IPS-NIHi11 (cell line): ENCODE data around the gene MYOM1.

Experiments
- DNase-seq: peaks from one replicate; pipeline ENCODE4 v3.0.0; 2012; ENCODE audit warnings: mixed read lengths, low spot score

Gene MYOM1

GRCh38 chr18:3115447-3116030, 104.2 kb downstream of the MYOM1 start:
- DNase-seq = peak; percentile 11

DNA sequence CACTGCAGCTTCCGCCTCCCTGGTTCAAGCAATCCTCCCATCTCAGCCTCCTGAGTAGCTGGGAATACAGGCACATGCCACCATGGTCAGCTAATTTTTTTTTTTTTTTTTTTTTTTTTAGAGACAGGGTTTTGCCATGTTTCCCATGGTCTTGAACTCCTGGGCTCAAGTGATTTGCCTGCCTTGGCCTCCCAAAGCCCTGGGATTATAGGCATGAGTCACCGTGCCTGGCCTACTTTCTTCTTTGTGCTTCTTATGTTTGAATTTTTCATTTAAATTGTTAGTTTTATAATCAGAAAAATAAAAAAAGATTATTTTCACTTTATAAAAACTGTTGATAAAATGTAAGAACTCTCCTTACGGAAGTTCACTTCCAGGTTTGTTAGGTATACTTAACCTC, 105.3 kb downstream of the MYOM1 start:
- DNase-seq = no peak

DNA sequence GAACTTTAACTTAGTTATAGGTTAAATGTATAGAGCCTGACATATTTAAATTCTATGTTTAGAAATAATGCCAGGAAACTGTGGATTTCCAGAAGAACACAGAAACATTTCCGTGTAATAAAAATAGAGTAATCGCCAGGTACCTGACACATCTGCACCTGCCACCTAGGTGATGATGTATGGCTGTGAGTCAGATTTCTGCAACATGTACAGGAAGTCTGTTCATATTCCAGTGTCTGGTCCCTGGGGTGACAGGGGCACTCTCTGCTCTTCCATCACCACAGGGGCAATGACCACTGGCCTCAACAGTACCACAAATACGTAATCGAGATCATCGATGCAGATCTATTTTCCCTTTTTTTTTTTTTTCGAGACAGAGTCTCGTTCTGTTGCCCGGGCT, 105.7 kb downstream of the MYOM1 start:
- no peak for DNase-seq

GRCh38 chr18:3111523-3112240, 108.1 kb downstream of the MYOM1 start:
- no peak for DNase-seq

DNA sequence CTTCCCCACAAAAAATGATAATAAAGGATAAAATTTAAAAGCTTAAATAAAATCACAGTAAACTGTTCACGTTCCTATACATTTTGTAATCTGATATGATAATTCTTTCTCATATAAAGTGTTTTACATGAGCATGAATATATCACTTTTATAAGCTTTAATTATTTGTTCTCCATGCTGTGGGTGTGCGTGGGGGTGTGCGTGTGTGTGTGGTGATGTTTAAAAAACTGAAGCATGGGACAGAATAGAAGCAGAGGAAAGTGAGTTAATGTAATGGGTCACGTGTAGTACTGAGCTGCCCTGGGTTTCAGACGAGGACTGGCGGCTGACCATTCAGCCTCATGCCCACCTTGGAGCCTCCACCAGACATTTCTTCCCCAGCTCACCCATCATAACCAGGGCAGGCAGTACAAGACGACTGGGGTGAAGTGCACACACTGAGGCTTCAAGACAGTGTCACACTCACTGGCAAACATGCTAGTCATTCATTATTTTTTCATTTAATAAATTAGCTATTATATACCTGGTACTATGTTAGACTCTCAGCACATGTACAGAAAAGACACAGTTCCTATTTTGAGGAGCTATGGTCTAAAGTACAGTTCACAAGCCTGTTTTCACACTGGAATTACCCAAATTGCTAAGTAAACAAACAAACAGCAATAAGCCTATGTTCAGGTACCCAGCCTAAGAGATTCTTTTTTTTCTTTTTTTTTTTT, 109.6 kb downstream of the MYOM1 start:
- no peak for DNase-seq

DNA sequence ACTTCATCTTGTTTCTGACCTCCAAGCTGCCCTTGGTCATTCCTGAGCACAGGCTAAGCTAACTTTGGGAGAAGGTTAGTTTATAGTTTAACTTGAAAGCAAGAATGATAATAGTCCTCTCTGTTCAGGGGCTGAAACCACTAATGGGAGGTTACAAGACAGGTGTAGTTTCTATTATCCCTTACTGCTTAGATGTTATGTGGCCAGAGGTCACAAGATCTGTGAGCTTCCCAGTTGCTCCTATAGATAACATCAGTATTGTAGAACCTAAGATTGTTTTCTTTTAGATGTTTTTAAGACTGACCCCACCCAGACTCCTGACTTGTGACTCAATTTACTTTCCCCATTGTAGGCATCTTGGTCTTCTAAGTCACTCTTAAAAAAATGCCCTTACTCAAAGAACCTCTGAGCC, 112.0 kb downstream of the MYOM1 start:
- no peak for DNase-seq

- DNase-seq = no peak
Observed at GRCh38 chr18:3104190-3105054, 115.3 kb downstream of the MYOM1 start.

- no peak for DNase-seq
Observed at GRCh38 chr18:3103576-3103975, 116.2 kb downstream of the MYOM1 start.

DNA sequence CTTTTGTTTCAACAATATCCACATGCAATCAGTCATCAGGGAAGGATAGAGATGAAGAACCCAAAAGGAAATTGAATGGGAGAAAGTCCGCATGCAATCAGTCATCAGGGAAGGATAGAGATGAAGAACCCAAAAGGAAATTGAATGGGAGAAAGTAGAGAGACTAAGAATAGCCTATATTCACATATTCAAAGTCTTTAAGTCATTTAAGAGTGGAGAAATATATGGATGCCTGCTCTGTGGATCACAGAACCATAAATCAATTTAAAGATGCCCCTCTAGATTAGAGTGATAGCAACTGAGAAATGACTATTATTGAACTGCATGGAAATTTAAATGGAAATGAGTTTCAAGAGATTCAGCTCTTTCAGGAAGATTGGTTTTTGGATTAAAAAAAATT, 116.8 kb downstream of the MYOM1 start:
- no peak for DNase-seq

DNA sequence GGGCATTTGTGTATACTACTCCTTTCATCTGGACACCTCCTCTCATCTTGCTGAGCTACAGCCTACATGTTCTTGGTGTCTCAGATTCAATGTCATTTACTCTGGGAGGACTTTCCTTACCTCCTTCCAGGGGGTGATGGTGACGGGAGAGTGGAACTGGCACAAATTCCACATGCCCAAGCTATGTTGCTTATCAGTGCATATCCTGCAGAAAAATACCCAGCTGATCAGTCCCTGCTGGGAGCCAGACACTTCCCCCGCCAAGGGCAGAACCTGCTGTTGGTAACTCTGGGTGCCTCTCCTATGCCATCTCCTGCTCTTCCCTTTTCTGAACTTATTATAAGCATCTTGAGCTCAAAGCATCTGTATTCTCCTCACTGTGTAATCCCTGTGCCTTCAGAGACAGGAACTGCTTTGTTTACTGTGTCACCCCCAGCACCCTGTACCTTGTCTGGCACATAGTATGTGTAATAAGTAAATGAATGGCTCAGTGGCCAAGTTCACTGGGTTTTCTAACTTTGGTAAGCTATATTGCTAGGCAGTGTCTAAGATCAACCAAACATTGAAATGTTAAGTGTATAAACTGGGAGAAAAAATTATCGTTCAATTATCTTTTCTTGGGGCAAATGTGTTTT, 119.2 kb downstream of the MYOM1 start:
- no peak for DNase-seq

DNA sequence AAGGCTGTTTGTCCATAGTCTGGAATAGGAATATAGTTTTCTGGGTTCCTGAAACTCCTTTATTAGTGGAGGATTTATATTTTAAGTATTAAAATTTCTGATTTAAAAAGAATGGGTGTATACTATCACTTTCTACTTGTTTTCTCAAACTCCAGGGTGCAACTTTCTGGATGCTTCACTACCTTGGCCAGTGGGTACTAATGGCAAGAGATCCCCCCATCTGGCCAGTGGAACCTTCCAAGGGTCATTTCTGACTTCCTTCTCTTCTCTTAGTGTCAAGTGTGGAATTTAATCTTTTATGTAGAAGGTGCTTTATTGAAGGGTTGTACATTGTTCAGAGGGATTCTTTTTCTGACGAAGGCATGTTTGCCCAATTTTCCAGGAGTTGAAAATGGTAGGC, 120.4 kb downstream of the MYOM1 start:
- DNase-seq = no peak

DNA sequence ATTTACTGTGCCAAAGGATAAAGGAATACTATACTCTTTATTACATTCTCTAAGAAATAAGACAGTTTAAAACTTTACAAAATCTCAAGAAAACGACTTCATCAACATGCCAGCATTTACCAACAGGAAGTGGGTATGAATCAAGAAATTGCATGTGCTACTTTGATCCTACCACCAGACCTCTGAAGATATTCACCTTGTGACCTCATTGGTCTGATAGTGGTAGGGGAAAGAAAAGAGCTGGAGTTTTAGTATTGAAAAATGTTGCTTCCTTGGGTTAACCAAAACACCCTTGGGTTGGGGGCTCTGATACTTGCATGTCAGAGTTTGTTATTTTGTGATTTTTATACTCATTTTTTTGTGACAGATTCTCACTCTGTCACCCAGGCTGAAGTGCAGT, 122.7 kb downstream of the MYOM1 start:
- no peak for DNase-seq

GRCh38 chr18:3095921-3096320, 123.8 kb downstream of the MYOM1 start:
- no peak for DNase-seq

- no peak for DNase-seq
Observed at GRCh38 chr18:3094338-3094684, 125.5 kb downstream of the MYOM1 start.

DNA sequence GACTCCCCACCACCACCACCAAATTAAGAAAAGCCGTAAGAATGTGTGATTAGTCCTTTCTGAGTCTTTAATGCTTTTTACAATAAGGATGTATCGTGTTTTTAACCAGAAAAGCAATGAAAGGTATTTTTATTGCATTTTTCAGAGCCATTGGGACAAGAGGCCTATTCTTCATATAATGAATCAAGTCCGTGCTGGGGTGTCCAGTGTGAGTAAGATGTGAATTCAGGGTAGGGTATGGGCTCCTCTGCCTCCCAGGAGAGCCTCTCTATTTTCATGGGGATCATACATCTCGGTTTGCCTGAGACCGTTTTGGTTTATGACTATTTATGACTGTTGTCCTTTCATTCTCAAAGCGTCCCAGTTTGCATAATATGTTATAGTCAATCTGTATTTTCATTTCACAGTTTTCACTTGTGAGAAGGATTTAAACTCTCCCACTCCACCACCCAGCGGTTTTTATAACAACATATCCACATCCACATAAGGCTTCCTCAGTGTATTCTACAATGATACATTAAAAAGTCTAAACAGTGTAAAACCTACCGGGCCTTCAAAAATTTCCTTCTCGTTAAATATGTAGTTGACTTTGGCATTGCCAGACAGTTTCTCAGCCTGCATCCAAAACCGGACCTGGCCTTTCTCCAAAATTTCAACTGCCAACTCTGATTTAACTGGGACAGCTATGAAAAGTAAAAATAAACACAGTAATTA, 126.0 kb downstream of the MYOM1 start:
- DNase-seq = no peak

DNA sequence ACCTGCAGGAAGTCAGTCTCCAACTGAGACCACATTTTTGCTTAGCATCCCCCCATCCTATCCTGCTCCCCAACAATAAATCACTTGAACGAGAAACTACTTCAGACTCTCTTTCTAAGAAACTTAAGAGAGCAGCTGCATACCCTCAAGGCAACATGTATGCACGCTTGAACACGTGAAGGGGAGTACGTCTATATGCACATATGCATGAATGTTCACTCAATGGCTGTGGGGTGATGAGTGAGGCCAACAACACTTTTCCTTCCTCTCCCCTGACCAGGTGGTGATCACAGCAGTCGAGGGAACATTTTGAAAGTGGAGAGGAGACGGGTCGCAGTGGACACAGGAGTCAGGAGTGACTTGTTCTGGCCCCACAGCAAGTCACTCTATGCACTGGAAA, 127.0 kb downstream of the MYOM1 start:
- DNase-seq = no peak

DNA sequence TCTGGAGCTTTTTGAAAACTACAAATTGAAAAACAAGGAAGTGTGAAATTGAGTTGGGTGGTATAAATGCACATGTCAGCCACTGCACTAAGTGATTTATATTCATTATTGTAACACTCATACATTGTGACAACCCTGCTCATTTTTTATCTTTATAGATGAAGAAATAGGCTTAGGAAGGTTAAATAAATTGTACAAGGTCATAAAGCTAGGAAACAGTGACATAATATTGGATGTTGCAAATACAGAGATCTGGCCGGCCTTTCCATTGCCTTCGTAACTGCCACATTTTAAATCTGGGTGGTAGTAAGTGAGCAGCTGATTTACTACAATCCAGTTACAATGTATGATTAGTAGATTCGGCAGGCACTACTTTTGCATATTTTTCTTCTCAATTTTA, 130.2 kb downstream of the MYOM1 start:
- DNase-seq = no peak

GRCh38 chr18:3088449-3088848, 131.3 kb downstream of the MYOM1 start:
- no peak for DNase-seq

GRCh38 chr18:3086871-3087270, 132.9 kb downstream of the MYOM1 start:
- DNase-seq = no peak

GRCh38 chr18:3085612-3086011, 134.2 kb downstream of the MYOM1 start:
- no peak for DNase-seq

DNA sequence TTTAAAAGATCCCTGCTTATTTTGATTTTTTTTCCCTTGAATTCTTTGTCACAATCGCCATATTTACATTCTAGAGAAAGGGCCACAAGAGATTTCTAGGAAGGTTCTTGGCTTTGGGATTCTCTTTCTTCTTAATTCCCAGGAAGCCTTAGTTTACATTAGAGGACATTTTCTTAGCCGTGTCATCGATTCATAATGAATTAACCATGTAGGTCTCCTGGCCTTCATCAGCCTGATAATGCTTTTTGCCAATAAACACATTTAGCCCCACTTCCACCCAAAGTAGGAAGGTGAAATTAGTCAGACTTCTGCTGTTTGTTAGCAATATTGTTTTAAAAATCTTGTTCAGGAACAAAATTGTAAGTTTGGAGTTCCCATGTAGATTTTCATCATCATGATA, 135.6 kb downstream of the MYOM1 start:
- DNase-seq = no peak
